B cell (primary cell): Measurements from ENCODE around the gene METTL24.

Source experiments
- EZH2 ChIP-seq: IDR thresholded peaks from 2 replicates; pipeline ENCODE4 v1.6.1; 2012; ENCODE audit warnings: borderline replicate concordance, low read depth, mild to moderate bottlenecking, moderate library complexity, low read length; ENCODE audit not compliant: insufficient read depth, poor library complexity, severe bottlenecking
- TF ChIP-seq, protein P1 (sequence below): fragments of 200-600 bp; IDR thresholded peaks from one replicate; pipeline ENCODE4 v1.8.0; 2022; ENCODE audit warnings: antibody characterized with exemption, mild to moderate bottlenecking

DNA sequence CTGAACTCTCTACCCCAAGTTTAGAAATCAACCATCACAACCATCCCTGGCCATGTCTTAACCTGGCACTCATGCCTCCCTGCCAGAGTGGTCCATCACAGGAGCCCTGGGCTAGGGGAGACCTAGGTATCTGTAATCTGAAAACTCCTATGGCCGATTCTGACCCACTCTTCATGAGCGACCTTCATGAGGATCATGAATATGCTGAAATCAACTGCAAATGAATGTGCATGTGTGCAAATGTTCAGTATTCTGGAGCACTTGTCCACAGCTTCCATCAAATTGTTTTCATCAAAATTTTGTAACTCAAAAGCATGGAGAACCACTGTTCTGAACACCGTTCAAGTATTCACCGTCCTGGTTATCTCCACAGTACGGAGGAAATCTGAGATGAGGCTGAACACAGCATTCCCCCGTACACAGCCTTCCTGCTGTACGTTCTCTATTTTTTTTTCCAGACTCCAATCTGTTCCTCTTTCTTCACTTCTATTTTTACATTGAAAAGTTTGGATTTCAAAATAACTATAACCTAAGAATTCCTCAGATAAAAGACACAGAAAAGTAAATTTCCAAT is 17.7 kb downstream of the METTL24 start:
- TF ChIP-seq, protein P1, sequence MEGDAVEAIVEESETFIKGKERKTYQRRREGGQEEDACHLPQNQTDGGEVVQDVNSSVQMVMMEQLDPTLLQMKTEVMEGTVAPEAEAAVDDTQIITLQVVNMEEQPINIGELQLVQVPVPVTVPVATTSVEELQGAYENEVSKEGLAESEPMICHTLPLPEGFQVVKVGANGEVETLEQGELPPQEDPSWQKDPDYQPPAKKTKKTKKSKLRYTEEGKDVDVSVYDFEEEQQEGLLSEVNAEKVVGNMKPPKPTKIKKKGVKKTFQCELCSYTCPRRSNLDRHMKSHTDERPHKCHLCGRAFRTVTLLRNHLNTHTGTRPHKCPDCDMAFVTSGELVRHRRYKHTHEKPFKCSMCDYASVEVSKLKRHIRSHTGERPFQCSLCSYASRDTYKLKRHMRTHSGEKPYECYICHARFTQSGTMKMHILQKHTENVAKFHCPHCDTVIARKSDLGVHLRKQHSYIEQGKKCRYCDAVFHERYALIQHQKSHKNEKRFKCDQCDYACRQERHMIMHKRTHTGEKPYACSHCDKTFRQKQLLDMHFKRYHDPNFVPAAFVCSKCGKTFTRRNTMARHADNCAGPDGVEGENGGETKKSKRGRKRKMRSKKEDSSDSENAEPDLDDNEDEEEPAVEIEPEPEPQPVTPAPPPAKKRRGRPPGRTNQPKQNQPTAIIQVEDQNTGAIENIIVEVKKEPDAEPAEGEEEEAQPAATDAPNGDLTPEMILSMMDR: no peak
- TF ChIP-seq EZH2: no peak
